IMR-90 (cell line): ENCODE results near the gene USP12. TPM values are rescaled to one million over a fixed set of nuclear protein-coding genes. Genes with fewer than 3 reads are reported as not detected.
A peak's percentile ranks its signal among the peaks of the same experiment; 100 is the strongest.

ENCODE experiments used
- ATAC-seq: fragments of 200-7000 bp; cut with Tn5 transposase; 2 replicates; pipeline ENCODE4 v1.9.1; 2020; ENCODE audit warnings: low read depth, mild to moderate bottlenecking, moderate library complexity
- BruUV-seq: library from RNA; stranded (reverse); fragments of 400-500 nt; replicated peaks from 2 replicates; lab custom pipeline; 2021; lab: Mats Ljungman, UMichigan
- CTCF ChIA-PET: fragments of 300-600 bp; formaldehyde crosslinking; extraction: SDS; loops from one replicate; lab custom pipeline; 2021; ENCODE audit warnings: antibody characterized with exemption; lab: Yijun Ruan, JAX
- POLR2A ChIA-PET: fragments of 300-600 bp; sonication (Branson Sonifier 250); formaldehyde crosslinking; loops from one replicate; lab custom pipeline; 2022; ENCODE audit warnings: antibody characterized with exemption; ENCODE audit not compliant: unreplicated experiment; lab: Charles Lee
- DNase-seq: peaks from one replicate; pipeline ENCODE4 v3.0.0; 2013
- H2AFZ ChIP-seq: replicated peaks from 2 replicates; pipeline ENCODE3; 2013; ENCODE audit warnings: low read length, mild to moderate bottlenecking; ENCODE audit not compliant: poor library complexity
- H2AK5ac ChIP-seq: 2 replicates; pipeline ENCODE4 v1.6.1; 2013; ENCODE audit warnings: low read depth, low read length, inconsistent platforms
- H2AK9ac ChIP-seq: replicated peaks from 2 replicates; pipeline ENCODE3; 2013; ENCODE audit warnings: mild to moderate bottlenecking, low read depth, low read length, moderate library complexity; ENCODE audit not compliant: poor library complexity
- H2BK120ac ChIP-seq: 2 replicates; pipeline ENCODE4 v1.6.1; 2013; ENCODE audit warnings: low read depth, low read length, inconsistent platforms
- H2BK15ac ChIP-seq: 3 replicates; pipeline ENCODE4 v1.6.1; 2013; ENCODE audit warnings: low read depth, low read length, inconsistent platforms
- H2BK20ac ChIP-seq: 2 replicates; pipeline ENCODE4 v1.6.1; 2013; ENCODE audit warnings: low read depth, mild to moderate bottlenecking, inconsistent platforms, low read length, moderate library complexity
- H2BK5ac ChIP-seq: 2 replicates; pipeline ENCODE4 v1.6.1; 2013; ENCODE audit warnings: mild to moderate bottlenecking, low read depth, low read length, inconsistent platforms; ENCODE audit not compliant: poor library complexity, severe bottlenecking
- H3K14ac ChIP-seq: replicated peaks from 2 replicates; pipeline ENCODE4 v1.6.1; 2013; ENCODE audit warnings: low read depth, low read length, inconsistent platforms
- H3K18ac ChIP-seq: 2 replicates; pipeline ENCODE4 v1.6.1; 2013; ENCODE audit warnings: low read depth, low read length, control low read depth
- H3K23ac ChIP-seq: 2 replicates; pipeline ENCODE4 v1.6.1; 2013; ENCODE audit warnings: low read depth, low read length, inconsistent platforms
- H3K27ac ChIP-seq: 2 replicates; pipeline ENCODE4 v1.5.1; 2013; ENCODE audit warnings: mild to moderate bottlenecking, control low read depth, low read length; ENCODE audit not compliant: insufficient read depth
- H3K27me3 ChIP-seq: 2 replicates; pipeline ENCODE4 v1.6.1; 2013; ENCODE audit warnings: low read length; ENCODE audit not compliant: control insufficient read depth, insufficient read depth
- H3K36me3 ChIP-seq: 2 replicates; pipeline ENCODE4 v1.6.1; 2013; ENCODE audit warnings: low read length, mixed read lengths; ENCODE audit not compliant: control insufficient read depth, insufficient read depth
- H3K4ac ChIP-seq: 2 replicates; pipeline ENCODE4 v1.6.1; 2013; ENCODE audit warnings: low read depth, low read length, inconsistent platforms
- H3K4me1 ChIP-seq: 2 replicates; pipeline ENCODE4 v1.6.1; 2013; ENCODE audit warnings: low read length, mixed read lengths; ENCODE audit not compliant: control insufficient read depth, insufficient read depth
- H3K4me2 ChIP-seq: 2 replicates; pipeline ENCODE4 v1.6.1; 2013; ENCODE audit warnings: low read depth, mild to moderate bottlenecking, control low read depth, low read length, moderate library complexity
- H3K4me3 ChIP-seq: 2 replicates; pipeline ENCODE4 v1.5.1; 2013; ENCODE audit warnings: low read depth, mild to moderate bottlenecking, control low read depth, low read length, moderate library complexity; ENCODE audit not compliant: insufficient read depth
- H3K56ac ChIP-seq: 2 replicates; pipeline ENCODE4 v1.6.1; 2013; ENCODE audit warnings: low read length, inconsistent platforms; ENCODE audit not compliant: insufficient read depth; ENCODE audit errors: extremely low read depth
- H3K79me1 ChIP-seq, 2 experiments: 2 replicates each; pipeline ENCODE4 v1.6.1; 2013; ENCODE audit warnings: low read length in 2 of 2, inconsistent platforms in 1 of 2, low read depth in 1 of 2
- H3K9ac ChIP-seq: 2 replicates; pipeline ENCODE4 v1.6.1; 2013; ENCODE audit warnings: low read depth, low read length, control low read depth
- H3K9me1 ChIP-seq: 2 replicates; pipeline ENCODE4 v1.6.1; 2013; ENCODE audit warnings: low read length, inconsistent platforms; ENCODE audit not compliant: insufficient read depth
- H3K9me3 ChIP-seq: 2 replicates; pipeline ENCODE4 v1.6.1; 2013; ENCODE audit warnings: low read length; ENCODE audit not compliant: control insufficient read depth, insufficient read depth
- H4K20me1 ChIP-seq: 2 replicates; pipeline ENCODE4 v1.6.1; 2013; ENCODE audit warnings: low read length, inconsistent platforms; ENCODE audit not compliant: insufficient read depth
- H4K5ac ChIP-seq: 2 replicates; pipeline ENCODE4 v1.6.1; 2013; ENCODE audit warnings: mild to moderate bottlenecking, low read depth, low read length, control low read depth
- H4K8ac ChIP-seq, 2 experiments: 2 replicates each; pipeline ENCODE4 v1.6.1; 2013; ENCODE audit warnings: low read depth in 2 of 2, low read length in 2 of 2, control low read depth in 1 of 2, inconsistent platforms in 1 of 2
- H4K91ac ChIP-seq: 2 replicates; pipeline ENCODE4 v1.6.1; 2013; ENCODE audit warnings: low read depth, low read length, inconsistent platforms; ENCODE audit not compliant: insufficient read depth
- BHLHE40 ChIP-seq: fragments of 150-350 bp; IDR thresholded peaks from 2 replicates; pipeline ENCODE4 v1.6.1; 2016; ENCODE audit warnings: mild to moderate bottlenecking, low read depth, low read length
- CEBPB ChIP-seq: IDR thresholded peaks from 2 replicates; pipeline ENCODE4 v1.6.1; 2012; ENCODE audit warnings: low read depth, low read length, improper control_type of control experiment
- CHD1 ChIP-seq: IDR thresholded peaks from 2 replicates; pipeline ENCODE4 v1.6.1; 2012; ENCODE audit warnings: low read depth, low read length, improper control_type of control experiment
- FOS ChIP-seq: fragments of 150-350 bp; IDR thresholded peaks from 2 replicates; pipeline ENCODE4 v1.6.1; 2016; ENCODE audit warnings: low read depth, low read length
- MAFK ChIP-seq: IDR thresholded peaks from 2 replicates; pipeline ENCODE4 v1.6.1; 2012; ENCODE audit warnings: low read depth, low read length, improper control_type of control experiment
- MAZ ChIP-seq: IDR thresholded peaks from 2 replicates; pipeline ENCODE4 v1.6.1; 2012; ENCODE audit warnings: low read depth, mild to moderate bottlenecking, low read length, improper control_type of control experiment, moderate library complexity, borderline replicate concordance
- MXI1 ChIP-seq: IDR thresholded peaks from 2 replicates; pipeline ENCODE4 v1.6.1; 2012; ENCODE audit warnings: low read depth, mild to moderate bottlenecking, low read length, moderate library complexity, borderline replicate concordance
- NFE2L2 ChIP-seq: fragments of 150-350 bp; IDR thresholded peaks from 2 replicates; pipeline ENCODE4 v1.6.1; 2016; ENCODE audit warnings: low read depth, mild to moderate bottlenecking, low read length
- POLR2A ChIP-seq: IDR thresholded peaks from 2 replicates; pipeline ENCODE4 v1.6.1; 2012; ENCODE audit warnings: mild to moderate bottlenecking, low read depth, low read length
- RAD21 ChIP-seq: IDR thresholded peaks from 2 replicates; pipeline ENCODE4 v1.6.1; 2012; ENCODE audit warnings: low read length, improper control_type of control experiment
- RCOR1 ChIP-seq: IDR thresholded peaks from 2 replicates; pipeline ENCODE4 v1.6.1; 2012; ENCODE audit warnings: mild to moderate bottlenecking, low read length, improper control_type of control experiment; ENCODE audit not compliant: insufficient replicate concordance
- RFX5 ChIP-seq: IDR thresholded peaks from 2 replicates; pipeline ENCODE4 v1.8.0; 2012; ENCODE audit warnings: low read depth, mild to moderate bottlenecking, low read length, moderate library complexity
- SMC3 ChIP-seq: fragments of 150-350 bp; IDR thresholded peaks from 2 replicates; pipeline ENCODE4 v1.6.1; 2016; ENCODE audit warnings: low read depth, mild to moderate bottlenecking, antibody characterized with exemption, low read length, moderate library complexity
- USF2 ChIP-seq: fragments of 150-350 bp; IDR thresholded peaks from 2 replicates; pipeline ENCODE4 v1.6.1; 2017; ENCODE audit warnings: mild to moderate bottlenecking, antibody characterized with exemption, low read length, low read depth
- WGBS, 2 experiments: methylation state at CpG; one replicate each; pipeline versions ENCODE4 v1.1.5 to v1.1.7; 2013; ENCODE audit warnings: missing lambda C conversion rate in 2 of 2; ENCODE audit not compliant: insufficient read length in 1 of 2; ENCODE audit errors: extremely low coverage in 2 of 2; 5-methylcytosine and 5-hydroxymethylcytosine counted together
- dilution Hi-C: fragments of 300-500 bp; cut with HindIII; formaldehyde crosslinking; loops from one replicate; pipeline ENCODE4 v1.14.3; 2018; ENCODE audit warnings: low sequenced_read_pairs; ENCODE audit not compliant: unreplicated experiment
- in situ Hi-C: fragments of 300-500 bp; cut with MboI; formaldehyde crosslinking; loops from 3 replicates; pipeline ENCODE4 v1.14.3; 2019; ENCODE audit warnings: low sequenced_read_pairs, inconsistent platforms, mixed read lengths
- intact Hi-C: fragments of 100-400 bp; cut with micrococcal nuclease; formaldehyde crosslinking; loops from 2 replicates; pipeline ENCODE4 v1.10.0; 2022
- polyA plus RNA-seq, 3 experiments: library from polyadenylated mRNA; depleted of rRNA; stranded (reverse); fragments of >200 nt; gene quantifications; 2 replicates each; pipeline ENCODE4 v1.2.3, GENCODE V29; 2012; ENCODE audit warnings: low replicate concordance in 1 of 3
- total RNA-seq: library from RNA; depleted of rRNA; stranded (reverse); fragments of >200 nt; gene quantifications from 2 replicates; pipeline ENCODE4 v1.2.3, GENCODE V29; 2012
- TF ChIP-seq, protein P1 (sequence below): fragments of 150-350 bp; IDR thresholded peaks from 2 replicates; pipeline ENCODE4 v1.6.1; 2016; ENCODE audit warnings: low read depth, mild to moderate bottlenecking, low read length, moderate library complexity, borderline replicate concordance
- TF ChIP-seq, protein P2 (sequence below): conservative IDR thresholded peaks from 2 replicates; pipeline ENCODE4 v1.5.1; 2012; ENCODE audit warnings: mild to moderate bottlenecking, low read depth, low read length, improper control_type of control experiment

Gene USP12
- total and polyA plus RNA-seq, 2 of the 4 experiments (the other 2 are of a cell fraction) = 11.8 to 16.5 TPM

DNA sequence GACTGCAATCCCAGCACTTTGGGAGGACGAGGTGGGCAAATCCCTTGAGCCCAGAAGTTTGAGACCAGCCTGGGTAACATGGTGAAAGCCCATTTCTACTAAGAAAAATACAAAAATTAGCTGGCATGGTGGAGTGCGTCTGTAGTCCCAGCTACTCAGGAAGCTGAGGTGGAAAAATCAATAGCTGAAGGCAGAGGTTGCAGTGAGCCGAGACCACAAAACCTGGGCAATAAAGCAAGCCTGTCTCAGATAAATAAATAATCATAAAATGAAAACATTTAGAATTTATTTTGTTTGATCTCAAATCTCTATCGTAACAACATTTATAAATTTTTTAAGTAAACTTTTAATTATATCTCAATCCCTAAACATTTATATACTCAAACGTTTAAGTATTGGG lies 36.6 kb downstream of the USP12 start:
- H3K23ac ChIP-seq = no peak overlapping the region
- H3K79me1 ChIP-seq = peaks cover 16 to 78% of the 10 kb centered on the region in 2 experiments; a peak in 3 of 4 replicates
- H3K4ac ChIP-seq = no peak overlapping the region
- dilution Hi-C loops (no loop called here), in situ Hi-C loops (no loop called here), intact Hi-C loops (no loop called here)
- TF ChIP-seq POLR2A (no peak), CHD1 (no peak), BHLHE40 (no peak), FOS (no peak), SMC3 (no peak), RCOR1 (no peak), USF2 (no peak), RAD21 (no peak), MAZ (no peak), MXI1 (no peak), MAFK (no peak), CEBPB (no peak), NFE2L2 (no peak), RFX5 (no peak)
- TF ChIP-seq, protein P1, sequence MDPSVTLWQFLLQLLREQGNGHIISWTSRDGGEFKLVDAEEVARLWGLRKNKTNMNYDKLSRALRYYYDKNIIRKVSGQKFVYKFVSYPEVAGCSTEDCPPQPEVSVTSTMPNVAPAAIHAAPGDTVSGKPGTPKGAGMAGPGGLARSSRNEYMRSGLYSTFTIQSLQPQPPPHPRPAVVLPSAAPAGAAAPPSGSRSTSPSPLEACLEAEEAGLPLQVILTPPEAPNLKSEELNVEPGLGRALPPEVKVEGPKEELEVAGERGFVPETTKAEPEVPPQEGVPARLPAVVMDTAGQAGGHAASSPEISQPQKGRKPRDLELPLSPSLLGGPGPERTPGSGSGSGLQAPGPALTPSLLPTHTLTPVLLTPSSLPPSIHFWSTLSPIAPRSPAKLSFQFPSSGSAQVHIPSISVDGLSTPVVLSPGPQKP = no peak
- TF ChIP-seq, protein P2, sequence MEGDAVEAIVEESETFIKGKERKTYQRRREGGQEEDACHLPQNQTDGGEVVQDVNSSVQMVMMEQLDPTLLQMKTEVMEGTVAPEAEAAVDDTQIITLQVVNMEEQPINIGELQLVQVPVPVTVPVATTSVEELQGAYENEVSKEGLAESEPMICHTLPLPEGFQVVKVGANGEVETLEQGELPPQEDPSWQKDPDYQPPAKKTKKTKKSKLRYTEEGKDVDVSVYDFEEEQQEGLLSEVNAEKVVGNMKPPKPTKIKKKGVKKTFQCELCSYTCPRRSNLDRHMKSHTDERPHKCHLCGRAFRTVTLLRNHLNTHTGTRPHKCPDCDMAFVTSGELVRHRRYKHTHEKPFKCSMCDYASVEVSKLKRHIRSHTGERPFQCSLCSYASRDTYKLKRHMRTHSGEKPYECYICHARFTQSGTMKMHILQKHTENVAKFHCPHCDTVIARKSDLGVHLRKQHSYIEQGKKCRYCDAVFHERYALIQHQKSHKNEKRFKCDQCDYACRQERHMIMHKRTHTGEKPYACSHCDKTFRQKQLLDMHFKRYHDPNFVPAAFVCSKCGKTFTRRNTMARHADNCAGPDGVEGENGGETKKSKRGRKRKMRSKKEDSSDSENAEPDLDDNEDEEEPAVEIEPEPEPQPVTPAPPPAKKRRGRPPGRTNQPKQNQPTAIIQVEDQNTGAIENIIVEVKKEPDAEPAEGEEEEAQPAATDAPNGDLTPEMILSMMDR = no peak
- peaks cover 66% of the 10 kb centered on the region for H4K20me1 ChIP-seq
- peaks cover 12% of the 10 kb centered on the region for H3K9me1 ChIP-seq
- ChIA-PET CTCF (no interaction called here), POLR2A (no interaction called here)
- no peak overlapping the region for H2BK5ac ChIP-seq
- H2BK120ac ChIP-seq = no peak overlapping the region
- ATAC-seq (no peak), DNase-seq (no peak)
- 0 out of 2 replicates have a peak, but pooled peaks cover 3% of the 10 kb centered on the region for H3K36me3 ChIP-seq
- no peak overlapping the region for H2AFZ ChIP-seq
- H3K4me3 ChIP-seq = no peak overlapping the region
- H2AK5ac ChIP-seq = no peak overlapping the region
- H3K56ac ChIP-seq = no peak overlapping the region
- H4K5ac ChIP-seq = no peak overlapping the region
- no peak overlapping the region for H3K14ac ChIP-seq
- H4K8ac ChIP-seq = no peak overlapping the region
- no peak overlapping the region for H4K91ac ChIP-seq
- peaks cover 16% of the 10 kb centered on the region for H3K4me1 ChIP-seq
- H2AK9ac ChIP-seq = no peak overlapping the region
- 0 out of 2 replicates have a peak overlapping the region, but pooled peaks have one; percentile 39 for H3K27ac ChIP-seq
- H3K9ac ChIP-seq = no peak overlapping the region
- no peak overlapping the region for H2BK15ac ChIP-seq
- H2BK20ac ChIP-seq = no peak overlapping the region
- H3K4me2 ChIP-seq = no peak overlapping the region
- H3K9me3 ChIP-seq = peaks cover under 1% of the 10 kb centered on the region; the same call in 1 of the 2 replicates
- no CpG with 5 or more reads among the region's 5 CpGs for WGBS, 2 experiments
- no peak overlapping the region for H3K18ac ChIP-seq
- no peaks in the 10 kb centered on the region for H3K27me3 ChIP-seq
- BruUV-seq = no TSS peak
